Measurements from ENCODE around the gene NALF2.

- TF ChIP-seq RELA (CRISPR knock-in tag; IDR thresholded peaks at IDR 0.05) (no peak), GTF2F1 (IDR thresholded peaks at IDR 0.05; ENCODE audit: low read length) (no peak), ZNF234 (CRISPR knock-in tag; conservative IDR thresholded peaks at IDR 0.05) (no peak), BRCA1 (CRISPR knock-in tag; IDR thresholded peaks at IDR 0.05) (no peak), ETV6 (CRISPR knock-in tag; conservative IDR thresholded peaks at IDR 0.05) (no peak), SOX5 (CRISPR knock-in tag; IDR thresholded peaks at IDR 0.05; ENCODE audit: borderline replicate concordance) (no peak), POLR2A (IDR thresholded peaks at IDR 0.05; ENCODE audit: insufficient read depth in 1 of 2, low read depth in 2 of 2, low read length in 2 of 2) (no peak), CEBPB (IDR thresholded peaks at IDR 0.05; ENCODE audit: borderline replicate concordance, low read depth, low read length) (no peak), ZNF501 (CRISPR knock-in tag; IDR thresholded peaks at IDR 0.05) (no peak)
These were observed 42.9 kb downstream of the NALF2 start for GRCh38 chrX:69546978-69547377.

Measured in HepG2 (cell line).